Middle frontal gyrus (tissue), 1 donor: ENCODE data around the gene ITGB3.

ENCODE experiments used
- DNase-seq: peaks from one replicate; pipeline ENCODE4 v3.0.0-alpha.2; 2015; ENCODE audit warnings: low spot score; ENCODE audit errors: extremely low spot score

ITGB3 gene

GRCh38 chr17:47297661-47298400 is 44.2 kb downstream of the ITGB3 start:
- DNase-seq, result no peak

GRCh38 chr17:47298712-47299111 is 45.1 kb downstream of the ITGB3 start:
- DNase-seq, result no peak

GRCh38 chr17:47299239-47299910 is 45.7 kb downstream of the ITGB3 start:
- no peak for DNase-seq

GRCh38 chr17:47300718-47301117 is 47.1 kb downstream of the ITGB3 start:
- no peak for DNase-seq

GRCh38 chr17:47301161-47301560 is 47.5 kb downstream of the ITGB3 start:
- DNase-seq, result no peak

GRCh38 chr17:47301831-47302230 is 48.2 kb downstream of the ITGB3 start:
- no peak for DNase-seq

DNA sequence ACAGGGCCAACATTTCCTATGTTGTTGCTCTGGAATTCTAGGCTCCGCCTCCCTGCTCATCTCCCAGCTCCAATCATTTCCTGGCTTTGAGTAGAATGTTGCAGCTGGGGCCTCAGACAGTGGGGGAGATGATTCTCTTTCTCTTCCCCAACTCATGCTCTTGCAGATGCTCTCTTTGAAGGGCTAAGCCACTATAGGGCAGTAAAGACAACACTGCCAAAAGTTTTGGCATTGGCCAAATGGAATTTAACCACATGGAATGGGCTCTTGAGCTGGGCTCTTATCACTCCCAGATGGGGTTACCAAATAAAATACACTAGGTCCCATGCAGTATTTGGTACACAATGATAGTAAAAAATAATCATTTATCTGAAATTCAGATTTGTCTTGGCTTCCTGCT is 50.6 kb downstream of the ITGB3 start:
- no peak for DNase-seq

GRCh38 chr17:47305302-47305923 is 51.8 kb downstream of the ITGB3 start:
- no peak for DNase-seq

DNA sequence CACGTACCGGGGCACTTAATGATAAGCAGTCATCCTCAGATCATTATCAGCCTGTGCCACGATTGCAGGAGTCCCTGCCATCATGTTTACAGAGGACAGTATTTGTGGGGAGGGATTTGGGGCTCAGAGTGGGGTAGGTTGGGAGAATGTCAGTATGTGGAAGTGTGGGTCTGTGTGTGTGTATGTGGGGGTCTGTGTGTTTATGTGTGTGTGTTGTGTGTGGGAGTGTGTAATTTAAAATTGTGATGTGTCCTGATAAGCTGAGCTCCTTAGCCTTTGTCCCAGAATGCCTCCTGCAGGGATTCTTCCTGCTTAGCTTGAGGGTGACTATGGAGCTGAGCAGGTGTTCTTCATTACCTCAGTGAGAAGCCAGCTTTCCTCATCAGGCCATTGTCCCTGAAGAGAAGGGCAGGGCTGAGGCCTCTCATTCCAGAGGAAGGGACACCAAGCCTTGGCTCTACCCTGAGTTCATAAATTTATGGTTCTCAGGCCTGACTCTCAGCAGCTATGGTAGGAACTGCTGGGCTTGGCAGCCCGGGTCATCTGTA is 56.6 kb downstream of the ITGB3 start:
- DNase-seq, result no peak

GRCh38 chr17:47311420-47311819 is 57.8 kb downstream of the ITGB3 start:
- DNase-seq, result no peak

DNA sequence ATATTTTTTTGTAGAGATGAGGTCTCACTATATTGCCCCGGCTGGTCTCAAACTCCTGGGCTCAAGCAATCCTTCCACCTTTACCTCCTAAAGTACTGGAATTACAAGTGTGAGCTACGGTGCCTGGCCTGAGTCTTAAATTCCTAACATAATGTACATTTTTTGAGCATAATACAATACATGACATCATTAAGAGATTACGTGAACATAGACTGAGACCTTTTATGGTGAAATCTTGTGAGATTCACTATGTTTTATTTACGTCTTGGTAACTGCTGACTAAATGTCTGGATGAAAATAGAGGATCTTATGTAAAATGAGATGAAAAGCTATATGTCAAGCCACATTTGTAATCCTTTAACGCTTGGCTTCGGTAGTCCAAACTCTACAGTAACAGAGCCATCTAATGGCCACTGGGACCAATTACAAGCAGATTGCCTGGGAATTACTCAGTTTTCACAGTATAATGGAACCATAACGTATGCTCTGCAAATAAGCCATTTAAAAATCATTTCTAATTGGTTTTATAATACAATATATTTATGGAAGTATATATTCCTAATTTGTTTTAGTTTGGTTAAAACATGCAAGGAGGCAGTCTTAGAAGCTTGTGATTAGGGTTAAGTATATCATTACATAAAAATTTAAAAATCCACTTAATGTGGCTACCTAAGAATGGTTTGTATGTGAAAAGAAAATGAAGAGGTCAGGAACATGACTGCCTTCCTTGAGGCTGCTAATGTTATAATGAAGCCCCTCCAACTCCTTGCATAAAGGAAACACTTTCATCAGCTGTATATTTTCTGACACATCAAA is 62.0 kb downstream of the ITGB3 start:
- peak; percentile 29 for DNase-seq

GRCh38 chr17:47316311-47316710 is 62.7 kb downstream of the ITGB3 start:
- no peak for DNase-seq

GRCh38 chr17:47317119-47317518 is 63.5 kb downstream of the ITGB3 start:
- DNase-seq, result no peak

DNA sequence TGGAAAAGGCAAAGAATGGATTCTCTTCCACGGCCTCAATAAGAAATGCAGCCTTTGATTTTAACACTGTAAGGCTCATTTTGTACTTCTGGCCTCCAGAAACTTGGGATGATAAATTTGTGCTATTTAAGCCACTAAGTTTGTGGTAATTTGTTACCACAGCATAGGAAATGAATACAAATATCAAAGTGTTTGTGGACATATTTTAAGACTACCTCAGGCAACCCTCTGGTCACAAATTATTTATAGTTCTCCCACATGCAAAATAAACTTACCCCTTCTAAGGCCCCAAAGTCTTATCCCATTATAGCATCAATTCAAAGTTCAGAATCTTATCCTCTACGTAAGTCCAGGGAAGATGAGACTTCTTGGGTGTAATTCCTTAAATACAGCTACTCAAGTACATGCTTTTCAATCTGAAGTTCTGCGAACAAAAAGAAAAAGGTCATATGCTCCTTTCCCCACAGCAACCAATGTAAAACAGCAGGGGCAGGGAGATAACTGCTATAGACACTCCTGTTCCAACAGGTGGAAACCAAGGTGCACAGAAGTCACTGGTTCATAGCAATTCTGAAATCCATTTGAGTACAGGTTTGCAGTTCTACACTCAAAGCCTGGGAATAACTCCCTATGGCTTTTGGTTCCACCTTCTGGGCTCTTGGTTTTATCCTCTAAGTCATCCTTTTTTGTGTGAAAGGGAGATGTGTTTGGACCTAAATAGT is 64.7 kb downstream of the ITGB3 start:
- DNase-seq, result no peak

DNA sequence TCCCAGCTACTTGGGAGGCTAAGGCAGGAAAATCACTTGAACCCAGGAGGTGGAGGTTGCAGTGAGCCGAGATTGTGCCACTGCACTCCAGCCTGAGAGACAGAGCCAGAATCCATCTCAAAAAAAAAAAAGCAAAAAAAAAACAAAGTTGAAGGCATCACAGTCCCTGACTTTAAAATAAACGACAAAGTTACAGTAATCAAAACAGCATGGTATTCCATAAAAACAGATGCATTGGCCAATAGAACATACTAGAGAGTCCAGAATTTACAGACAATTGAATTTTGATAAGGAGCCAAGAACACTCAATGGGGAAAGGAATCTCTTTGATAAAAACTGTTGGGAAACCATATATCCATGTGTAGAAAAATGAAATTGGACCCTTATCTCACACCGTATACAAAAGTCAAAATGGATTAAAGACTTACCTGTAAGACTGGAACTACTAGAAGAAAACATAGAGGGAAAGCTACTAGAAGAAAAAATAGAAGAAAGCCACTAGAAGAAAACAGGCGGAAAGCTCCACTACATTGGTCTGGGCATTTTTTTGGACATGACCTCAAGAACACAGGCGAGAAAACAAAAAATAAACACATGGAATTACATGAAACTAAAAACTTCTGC is 67.4 kb downstream of the ITGB3 start:
- DNase-seq, result no peak

GRCh38 chr17:47323382-47324223 is 70.0 kb downstream of the ITGB3 start, which contains the start of gene EFCAB13:
EFCAB13 (plus strand) TSS chr17:47323955; CDS start chr17:47328354, 4,399 bp downstream.
- no peak for DNase-seq

DNA sequence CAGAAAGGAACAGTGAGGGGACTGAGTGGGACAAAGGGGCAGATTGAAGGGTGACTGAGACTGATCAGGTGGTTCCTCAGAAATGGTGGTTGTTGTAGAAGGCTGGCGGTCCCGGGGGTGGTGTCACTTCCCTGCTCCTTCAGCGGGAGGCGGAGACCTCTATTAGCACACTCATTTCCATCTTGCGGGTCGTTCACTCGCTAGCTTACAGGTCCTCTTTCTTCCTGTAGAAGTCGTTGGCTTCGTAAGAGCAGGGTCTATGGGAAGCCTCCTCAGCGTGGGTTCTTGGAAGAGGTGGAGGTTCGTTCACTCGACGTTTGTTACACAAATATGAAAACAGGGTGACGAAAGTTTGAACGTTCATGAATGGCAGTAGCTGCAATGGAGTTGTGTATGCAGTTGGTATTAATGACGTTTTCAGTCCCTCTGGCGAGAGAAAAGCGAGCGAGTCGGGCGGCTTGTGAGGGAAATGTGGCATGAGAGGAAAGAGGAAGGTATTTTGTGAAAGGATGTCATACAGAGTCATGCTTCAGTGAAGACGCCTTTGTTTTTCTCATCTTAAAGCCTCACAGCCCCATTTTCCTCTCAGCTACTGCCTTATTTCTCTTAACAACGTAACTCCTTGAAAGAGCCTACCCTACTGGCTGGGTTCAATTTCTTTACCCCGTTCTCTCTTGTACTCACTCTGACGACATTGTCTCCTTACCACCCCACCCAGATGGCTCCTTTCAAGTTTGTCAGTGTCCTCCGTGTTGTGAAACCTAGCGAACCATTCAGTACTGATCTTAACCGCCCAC is 70.8 kb downstream of the ITGB3 start:
- DNase-seq, result no peak

DNA sequence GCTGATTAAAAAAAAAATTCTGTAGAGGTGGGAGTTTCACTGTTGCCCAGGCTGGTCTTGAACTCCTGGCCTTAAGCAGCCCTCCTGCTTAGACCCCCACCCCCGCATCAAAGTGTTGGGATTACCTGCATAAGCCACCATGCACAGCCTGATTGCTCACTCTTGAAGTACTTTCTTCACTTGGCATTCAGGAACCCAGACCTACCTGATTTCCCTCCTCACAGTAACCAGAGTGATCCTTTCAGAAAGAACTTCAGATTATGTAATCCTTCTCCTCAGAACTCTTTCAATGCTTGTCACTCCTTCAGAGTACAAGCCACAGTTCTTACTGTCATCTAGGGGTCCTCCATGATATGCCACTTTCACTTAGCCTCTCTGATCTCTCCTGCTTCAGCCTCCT is 71.5 kb downstream of the ITGB3 start:
- DNase-seq, result no peak
